SK-N-DZ (cell line): ENCODE measurements around the gene CPSF3.

Experiments used
- DNase-seq: peaks from one replicate; pipeline ENCODE4 v3.0.0-alpha.2; 2015; ENCODE audit warnings: low spot score

The CPSF3 gene

DNA sequence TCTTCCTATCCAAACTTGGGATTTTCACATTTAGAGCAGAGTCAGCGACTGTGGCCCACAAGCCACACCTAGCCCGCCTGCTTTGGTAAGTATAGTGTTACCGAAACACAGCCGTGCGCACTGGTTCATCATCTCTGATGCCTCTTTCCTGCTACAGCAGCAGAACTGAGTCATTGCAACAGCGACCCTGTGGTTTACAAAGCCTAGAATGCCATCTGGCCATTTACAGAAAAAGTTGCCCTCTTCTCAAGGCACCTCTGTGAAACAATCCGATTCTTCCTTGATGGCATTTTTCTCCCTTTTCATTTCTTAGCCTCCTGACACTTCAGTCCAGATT lies 40.2 kb downstream of the CPSF3 start:
- DNase-seq: no peak

DNA sequence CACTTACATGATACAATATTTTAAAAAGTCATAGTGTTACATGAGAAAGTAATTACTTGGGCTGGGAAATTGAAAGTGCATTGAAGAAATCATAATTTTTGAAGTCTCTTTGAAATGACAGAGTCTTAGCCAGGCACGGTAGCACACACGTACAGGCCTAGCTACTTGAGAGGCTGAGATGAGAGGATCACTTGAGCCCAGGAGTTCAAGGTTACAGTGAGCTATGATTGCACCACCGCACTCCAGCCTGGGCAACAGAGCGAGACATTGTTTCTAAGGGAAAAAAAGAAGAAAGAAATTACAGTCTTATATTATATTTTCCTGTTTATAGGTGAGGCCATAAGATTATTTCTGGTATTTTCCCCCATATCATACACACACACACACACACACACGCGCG lies 41.7 kb downstream of the CPSF3 start:
- DNase-seq: no peak

DNA sequence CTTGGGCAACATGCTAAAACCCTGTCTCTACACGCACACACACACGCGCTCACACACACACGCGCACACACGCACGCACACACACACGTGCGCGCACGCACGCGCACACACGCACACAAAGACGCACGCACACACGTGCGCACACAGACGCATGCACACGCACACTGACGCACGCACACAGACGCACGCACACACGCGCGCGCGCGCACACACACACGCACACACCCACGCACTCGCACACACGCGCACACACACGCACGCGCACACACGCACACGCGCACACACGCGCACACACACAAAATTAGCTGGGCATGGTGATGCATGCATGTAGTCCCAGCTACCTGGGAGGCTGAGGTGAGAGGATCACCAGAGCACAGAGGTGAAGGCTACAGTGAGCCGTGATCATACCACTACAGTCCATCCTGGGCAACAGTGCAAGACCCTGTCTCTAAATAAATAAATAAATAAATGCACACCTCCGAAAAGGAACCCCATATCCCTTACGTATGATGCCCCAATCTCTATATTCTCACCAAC lies 42.8 kb downstream of the CPSF3 start:
- no peak for DNase-seq

DNA sequence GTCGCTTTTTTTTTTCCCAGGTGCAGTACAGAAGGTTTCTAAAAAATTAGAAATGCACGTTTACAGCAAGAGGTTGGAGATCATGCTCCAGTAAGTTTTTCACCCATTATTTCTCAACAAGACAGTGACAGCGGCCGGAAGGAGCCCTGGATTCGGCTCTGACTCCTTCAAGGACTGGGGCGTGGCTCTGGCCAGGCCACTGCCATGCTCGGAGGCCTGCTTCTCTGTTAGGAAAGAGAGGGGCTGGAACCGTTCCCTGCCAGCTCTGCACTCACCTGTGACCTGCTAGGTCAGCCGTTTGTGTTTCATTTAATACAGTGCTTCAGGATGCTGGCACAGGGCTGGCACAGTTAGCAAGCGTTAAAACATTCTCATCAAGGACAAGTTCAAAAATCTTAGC lies 44.2 kb downstream of the CPSF3 start:
- no peak for DNase-seq

DNA sequence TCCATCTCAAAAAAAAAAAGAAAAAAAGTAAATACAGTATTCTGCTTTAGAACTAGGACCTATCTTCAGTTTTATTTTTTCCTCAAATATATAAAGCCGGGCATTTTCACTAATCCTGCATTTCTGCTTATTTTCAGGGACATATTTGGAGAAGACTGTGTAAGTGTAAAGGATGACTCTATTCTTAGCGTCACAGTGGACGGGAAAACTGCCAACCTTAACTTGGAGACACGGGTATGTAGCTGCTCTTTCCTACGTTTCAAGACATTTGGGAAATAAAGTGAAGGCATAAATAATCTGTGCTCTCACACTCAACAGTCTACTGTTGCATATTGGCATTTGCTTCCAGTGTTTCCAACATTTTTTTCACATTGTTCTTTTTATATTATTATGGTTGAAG lies 47.8 kb downstream of the CPSF3 start:
- no peak for DNase-seq

DNA sequence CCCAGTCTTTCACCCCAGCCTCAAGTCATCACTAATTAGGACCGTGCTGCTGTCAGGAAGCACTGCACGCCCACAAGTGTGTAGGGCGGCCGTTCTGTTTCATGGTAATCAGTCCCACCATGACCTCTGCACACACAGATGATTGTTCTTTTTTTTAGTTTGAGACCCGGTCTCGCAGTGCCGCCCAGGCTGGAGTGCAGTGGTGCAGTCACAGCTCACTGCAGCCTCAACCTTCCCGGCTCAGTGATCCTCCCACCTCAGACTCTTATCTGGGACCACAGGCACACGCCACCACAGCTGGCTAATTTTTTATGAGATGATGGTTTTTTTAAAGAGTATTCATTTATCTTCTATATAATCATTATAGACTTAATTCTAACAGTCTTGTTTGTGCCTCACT lies 49.1 kb downstream of the CPSF3 start:
- DNase-seq: no peak

DNA sequence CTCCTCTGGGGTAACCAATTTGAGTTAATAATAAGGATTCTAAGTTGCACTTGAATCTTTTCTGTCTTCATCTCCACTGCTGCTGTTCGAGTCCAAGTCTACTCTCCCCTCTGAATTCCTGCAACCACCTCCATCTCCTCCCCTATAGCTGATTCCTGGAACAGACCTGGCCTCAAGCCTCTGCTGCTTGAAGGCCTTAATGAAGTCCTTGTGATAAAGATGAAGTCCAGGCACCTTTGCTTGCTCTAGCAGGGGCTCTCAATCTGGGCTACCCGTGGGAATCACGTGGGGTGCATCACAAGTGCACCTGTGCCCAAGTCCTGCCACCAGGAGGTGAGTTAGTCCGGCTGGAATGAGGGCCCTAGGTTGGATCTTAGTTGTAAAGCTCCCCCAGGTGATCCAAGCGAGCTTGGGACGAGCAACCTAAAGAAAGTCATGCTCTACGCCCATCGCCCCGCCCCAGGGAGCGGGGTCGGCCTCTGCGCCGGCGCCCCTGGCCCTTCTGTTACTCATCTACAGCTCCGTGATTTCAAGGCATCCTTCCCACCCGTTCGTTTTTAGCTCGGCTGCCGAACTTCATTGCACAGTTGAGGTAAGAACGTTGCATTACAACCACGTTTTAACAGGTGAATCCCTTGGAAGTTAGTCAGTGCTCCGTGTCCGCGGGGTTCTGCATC lies 50.0 kb downstream of the CPSF3 start:
- DNase-seq: no peak

DNA sequence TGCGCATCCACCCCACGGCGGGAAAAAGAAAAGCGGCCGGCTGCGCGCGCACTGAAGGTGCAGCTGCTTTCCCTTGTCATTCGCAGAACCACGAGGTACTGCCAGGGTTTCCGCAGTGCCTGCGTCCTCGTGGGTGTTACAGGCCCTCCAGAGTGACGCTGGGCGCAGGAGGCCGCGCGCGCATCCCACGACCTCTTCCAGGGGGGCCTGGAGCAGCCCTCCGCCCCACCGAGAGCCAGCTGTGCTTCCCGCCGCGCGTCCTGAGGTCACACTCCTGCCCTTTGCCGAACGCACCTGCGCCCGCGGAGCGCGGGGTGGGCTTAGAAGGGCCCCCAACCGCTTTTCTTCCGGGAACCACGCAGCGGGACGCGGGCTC lies 50.5 kb downstream of the CPSF3 start:
- no peak for DNase-seq

DNA sequence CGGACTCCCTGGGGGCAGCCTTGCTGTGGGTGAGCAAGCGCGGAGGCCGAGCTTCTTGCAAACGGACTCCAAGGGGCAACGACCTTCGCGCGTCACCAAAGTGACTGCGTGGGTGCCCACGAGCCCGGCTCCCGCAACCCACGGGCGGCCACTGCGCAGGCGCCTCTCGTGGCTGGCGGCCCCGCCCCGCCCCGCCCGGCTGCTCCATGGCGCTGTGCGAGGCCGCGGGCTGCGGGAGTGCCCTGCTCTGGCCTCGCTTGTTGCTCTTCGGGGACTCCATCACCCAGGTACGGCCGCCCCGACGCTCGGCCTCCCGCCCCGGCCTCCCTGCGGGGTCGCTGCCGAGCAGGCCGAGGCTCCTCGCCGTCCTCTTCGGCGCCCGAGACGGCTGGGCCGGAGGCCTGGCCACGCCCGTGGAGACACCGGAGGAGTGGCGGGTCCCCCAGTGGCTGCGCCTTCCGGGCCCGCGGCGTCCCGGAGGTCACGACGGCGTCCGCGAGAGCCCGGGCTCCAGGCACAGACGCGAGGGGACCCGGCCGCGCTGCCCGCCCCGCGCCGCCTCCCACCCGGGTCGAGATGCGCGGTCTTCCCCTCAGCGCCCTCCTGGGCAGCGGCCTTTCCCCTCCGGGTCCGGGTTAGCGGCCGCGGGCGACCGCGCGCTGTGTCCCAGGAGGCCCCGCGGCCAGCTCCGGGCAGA lies 51.1 kb downstream of the CPSF3 start, which contains the start of gene IAH1:
Gene IAH1, plus strand, starts transcription at position 191 of the 697 bp plus-strand sequence. Its CDS starts 16 bp downstream, at position 207.
- DNase-seq: no peak

DNA sequence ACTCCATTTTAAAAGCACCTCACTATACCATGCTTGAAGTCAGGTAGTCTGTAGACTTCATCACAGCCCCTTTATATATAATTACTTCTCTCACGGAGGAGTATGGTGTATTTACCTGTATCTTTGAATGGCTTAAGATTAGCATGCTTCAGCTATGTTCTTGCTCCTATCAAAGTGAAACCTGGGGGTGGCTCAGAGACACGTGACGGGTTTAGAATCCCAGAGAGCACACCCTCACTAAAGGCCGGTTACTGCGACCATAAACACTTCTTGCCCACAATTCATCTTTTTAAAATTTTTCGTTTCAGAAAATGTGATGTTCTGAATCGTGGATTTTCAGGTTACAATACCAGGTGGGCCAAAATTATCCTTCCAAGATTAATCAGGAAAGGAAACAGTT lies 54.5 kb downstream of the CPSF3 start:
- no peak for DNase-seq

DNA sequence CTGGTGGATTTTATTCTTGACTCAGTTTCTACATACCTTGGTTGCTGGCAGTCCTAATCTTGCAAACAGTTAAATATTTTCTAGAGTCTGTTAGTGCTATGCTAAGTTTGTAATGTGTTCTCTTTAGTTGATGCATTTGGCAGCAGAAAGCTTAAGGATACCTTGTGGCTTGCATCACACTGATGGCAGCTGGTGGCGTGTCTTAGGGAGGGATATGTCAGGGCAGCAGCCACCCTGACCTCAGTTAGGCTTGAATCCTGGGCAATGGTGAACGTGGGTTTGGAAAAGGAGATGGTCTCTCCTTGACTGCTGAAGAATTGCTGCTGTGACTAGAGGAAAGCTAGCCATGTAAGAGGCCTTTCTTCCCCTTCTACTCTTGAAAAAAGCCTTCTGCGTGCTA lies 55.1 kb downstream of the CPSF3 start:
- no peak for DNase-seq

DNA sequence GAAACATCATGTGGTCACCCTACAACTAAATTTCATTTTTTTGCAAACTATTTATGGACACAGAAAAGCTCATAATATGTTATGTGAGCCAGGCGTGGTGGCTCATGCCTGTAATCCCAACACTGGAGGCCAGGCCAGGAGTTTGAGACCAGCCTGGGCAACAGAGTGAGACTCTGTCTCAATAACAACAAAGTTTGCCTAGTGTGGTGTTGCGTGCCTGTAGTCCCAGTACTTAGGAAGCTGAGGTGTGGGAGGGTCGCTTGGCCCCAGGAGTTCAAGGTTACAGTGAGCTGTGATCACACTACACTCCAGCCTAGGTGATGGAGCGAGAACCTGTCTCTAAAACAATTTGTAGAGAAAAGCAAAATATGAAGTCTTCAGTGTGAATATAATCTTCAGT lies 56.7 kb downstream of the CPSF3 start:
- no peak for DNase-seq

DNA sequence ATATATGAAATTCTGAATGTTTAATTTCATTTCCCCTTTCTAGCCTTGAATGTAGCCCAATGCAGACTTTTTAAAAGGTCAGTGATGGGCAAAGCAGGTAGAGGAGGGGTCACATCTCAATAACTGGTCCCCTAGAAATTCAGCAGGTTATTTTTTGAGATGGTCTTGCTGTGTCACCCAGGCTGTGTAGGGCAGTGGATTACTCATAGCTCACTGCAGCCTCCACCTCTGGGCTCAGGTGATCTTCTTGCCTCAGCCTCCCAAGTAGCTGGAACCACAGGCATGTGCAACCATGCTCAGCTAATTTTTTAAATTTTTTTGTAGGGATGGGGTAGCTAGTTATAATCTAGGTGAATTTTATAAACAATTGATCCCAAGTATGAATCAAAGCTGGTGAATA lies 59.7 kb downstream of the CPSF3 start:
- no peak for DNase-seq

DNA sequence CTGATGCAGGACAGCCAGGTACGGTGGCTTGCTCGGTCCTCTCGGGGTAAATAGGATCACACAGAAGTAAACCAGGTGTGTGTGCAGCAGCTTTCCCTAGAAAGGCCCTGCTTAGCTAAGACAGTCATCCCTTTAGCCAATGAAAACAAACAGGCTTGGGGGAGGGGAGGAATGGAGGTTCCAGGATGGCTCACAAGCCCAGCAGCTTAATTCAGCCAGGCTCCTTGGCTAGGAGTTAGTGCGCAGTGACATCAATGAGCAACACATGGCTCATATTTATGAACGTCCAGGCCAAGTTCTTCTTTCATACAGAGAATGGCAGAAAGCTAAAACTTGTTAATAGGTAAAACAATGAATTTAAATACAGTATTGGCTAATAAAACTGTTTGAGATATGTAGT lies 61.1 kb downstream of the CPSF3 start:
- no peak for DNase-seq

DNA sequence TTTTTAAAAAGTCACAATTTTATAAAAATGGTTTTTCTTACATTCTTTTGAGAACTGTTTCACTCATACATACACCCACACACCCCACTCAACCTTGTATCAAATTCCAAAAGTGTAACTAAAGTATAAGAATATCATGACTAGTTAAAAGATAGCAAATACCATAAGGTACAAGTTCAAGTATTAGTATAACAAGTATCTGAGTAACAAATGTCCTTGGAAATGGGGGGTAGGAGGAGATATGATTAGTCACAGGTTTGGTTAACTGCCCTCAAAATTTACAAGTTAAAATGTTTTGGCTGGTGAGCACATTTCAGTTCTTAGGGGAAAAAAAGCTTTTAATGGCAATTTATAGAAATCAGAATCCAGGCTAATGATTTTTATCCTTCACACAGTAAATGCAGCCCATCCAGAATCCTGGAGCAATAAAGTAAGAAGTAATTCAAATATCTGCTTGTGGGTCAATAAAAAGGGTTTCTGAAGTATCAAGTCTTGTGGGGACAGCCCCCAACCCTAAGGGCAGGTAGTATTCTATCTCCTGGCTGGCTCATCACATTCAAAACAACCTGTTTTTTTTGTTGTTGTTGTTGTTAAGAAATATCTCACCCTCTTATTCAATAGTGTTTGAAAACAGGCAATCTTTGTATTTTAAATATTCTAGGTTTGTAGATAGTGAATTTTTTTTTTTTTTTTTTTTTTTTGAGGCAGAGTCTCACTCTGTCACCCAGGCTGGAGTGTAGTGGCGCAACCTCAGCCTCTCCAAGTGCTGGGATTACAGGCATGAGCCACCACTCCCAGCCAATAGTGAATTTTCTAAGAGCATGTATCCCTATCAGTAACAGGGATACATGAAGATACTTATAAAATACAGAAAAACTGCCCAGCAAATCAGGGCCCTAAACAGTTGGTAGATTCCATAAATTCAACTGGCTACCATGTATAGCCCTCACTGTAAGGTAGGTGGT lies 65.4 kb downstream of the CPSF3 start:
- no peak for DNase-seq

DNA sequence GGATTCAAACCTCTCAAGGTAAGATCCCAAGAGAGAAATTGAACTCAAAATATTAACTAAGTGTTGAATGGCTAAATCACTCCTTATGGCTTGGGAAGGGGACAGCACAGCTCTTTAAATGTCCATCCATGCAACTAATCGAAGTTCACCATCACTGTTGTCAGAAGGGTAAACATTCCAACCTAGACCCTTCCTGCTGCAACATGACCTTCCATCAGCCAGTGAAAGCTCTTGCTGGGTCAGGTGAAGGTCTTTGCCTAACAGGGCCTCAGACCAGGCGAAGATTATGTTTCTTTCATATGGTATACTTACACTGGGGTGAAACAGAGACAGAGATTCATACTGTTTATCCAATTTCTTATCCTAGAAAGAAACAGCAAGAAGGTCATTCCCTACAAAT lies 67.3 kb downstream of the CPSF3 start:
- no peak for DNase-seq

DNA sequence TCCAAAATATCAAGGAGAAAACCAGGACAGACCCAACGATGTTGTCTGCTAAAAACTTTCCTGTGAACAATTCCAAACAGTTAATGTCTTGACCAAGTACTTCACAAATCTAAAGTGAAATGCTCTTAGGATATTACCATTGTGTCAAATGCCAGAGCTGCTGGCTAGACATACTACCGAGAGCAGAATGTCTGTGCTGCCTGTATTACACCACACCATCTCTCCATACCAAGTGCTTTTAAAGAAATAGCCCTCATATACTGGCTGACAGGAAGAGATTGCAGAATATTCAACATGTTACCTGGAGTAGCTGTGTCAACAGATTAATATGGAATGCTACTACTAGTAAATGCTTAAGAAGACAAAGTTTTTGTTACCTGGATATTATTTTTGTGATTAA lies 69.5 kb downstream of the CPSF3 start:
- DNase-seq: no peak

DNA sequence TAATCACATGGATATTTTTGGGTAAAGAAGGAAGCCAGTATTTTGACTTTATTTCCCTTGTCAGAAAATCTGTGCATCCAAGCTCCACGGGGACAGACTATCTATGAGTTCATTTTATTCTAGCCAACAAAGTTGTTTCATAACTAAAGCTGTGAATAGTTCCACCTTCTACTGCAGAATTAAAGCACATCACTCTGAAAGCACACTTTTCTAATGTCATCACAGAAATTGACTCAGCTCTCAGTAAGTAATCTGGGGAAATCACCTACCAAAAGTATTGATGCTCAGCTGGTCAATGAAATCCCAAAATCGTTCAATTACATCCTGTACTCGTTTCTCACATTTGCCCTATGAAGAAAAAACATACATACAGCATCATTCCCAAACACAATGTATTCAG lies 70.0 kb downstream of the CPSF3 start:
- no peak for DNase-seq

DNA sequence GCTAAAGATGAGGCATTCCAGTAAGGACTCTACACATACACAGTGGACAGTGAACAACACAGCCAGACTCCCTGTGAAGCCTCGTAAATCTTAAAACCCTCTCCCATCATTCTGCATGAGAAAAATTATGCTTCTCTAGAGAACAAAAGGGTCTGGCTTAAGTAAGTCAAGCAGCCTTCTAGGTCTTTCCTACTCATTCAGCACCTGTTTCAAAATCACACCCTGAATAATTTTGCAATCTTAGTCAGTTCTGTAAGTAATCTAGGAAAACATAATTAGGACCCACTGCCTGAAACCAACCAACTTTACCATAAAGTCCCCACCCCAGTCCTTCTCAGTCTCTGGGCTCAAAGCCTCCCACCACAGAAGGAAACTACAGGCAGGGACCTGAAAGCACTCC lies 70.6 kb downstream of the CPSF3 start:
- DNase-seq: no peak

DNA sequence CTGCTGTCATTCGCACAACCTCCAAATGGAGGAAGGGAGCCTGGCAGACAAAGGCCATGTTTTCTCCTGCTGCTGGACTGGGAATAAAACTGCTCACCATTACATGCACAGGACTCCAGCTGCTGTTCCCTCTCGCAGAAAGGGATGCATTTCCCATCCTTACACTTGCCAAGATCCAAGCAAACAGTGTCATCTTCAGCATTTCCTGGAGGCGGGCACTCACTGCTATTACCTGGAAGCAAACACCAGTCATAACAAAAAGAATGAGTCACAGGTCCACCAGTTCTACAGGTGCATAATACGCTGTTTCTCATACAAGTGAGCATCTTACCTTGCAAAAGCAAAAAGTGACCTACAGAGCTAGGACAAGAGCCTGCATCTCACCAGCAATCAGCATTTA lies 73.6 kb downstream of the CPSF3 start:
- no peak for DNase-seq

DNA sequence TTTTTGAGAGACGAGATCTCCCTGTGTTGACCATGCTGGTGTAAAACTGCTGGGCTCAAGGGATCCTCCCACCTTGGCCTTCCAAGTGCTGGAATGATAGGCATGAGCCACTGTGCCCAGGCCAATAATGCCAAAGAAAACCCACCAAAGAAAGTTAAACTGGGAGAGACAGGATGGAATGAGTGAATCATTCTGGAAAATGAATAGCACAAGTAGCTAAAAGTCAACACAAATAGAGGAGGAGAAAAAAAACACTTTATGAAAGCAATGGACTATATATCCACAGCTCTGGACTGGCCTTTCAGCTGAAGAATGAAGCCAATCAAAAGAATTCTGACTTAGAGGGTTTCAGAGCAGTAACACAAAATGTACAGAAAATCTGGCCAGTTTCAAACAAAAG lies 74.8 kb downstream of the CPSF3 start:
- no peak for DNase-seq

DNA sequence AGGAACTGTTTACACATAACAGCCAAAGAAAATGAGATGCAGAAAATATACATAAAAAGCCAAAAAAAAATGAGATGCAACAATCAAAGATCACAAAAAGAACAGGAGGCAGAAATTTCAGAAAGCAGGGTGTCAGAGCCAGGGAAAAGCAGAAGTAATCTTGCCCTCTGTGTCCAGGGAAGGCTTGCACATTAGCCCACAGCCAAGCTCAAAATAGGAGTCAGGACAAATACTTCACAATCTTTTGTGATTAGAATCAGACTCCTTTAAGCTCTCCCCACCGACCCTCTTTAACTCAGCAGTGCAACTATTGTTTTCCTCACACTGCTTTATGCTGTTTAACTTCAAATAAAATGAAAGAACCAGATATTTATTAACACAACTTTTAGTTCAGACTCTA lies 85.5 kb downstream of the CPSF3 start:
- no peak for DNase-seq
